H1 (cell line): ENCODE results near the gene CKM. TPM values are rescaled to one million over a fixed set of nuclear protein-coding genes. Genes with fewer than 3 reads are reported as not detected.

ENCODE experiments used
- CTCF ChIA-PET: fragments of 300-600 bp; sonication (Branson Sonifier 250); formaldehyde crosslinking; loops from one replicate; lab custom pipeline; 2021; ENCODE audit not compliant: partially characterized antibody; lab: Charles Lee
- POLR2A ChIA-PET: fragments of 300-600 bp; sonication (Branson Sonifier 250); formaldehyde crosslinking; loops from one replicate; lab custom pipeline; 2021; ENCODE audit warnings: inconsistent platforms; ENCODE audit not compliant: partially characterized antibody; lab: Charles Lee
- DNase-seq, 2 experiments: peaks; one replicate each; pipeline versions ENCODE4 v3.0.0 to v3.0.0-alpha.2; 2010 to 2022; ENCODE audit warnings: low spot score in 2 of 2, low read depth in 1 of 2, mixed read lengths in 1 of 2
- FAIRE-seq: peaks from 2 replicates; lab custom pipeline; 2011; peaks lifted over from hg19 to GRCh38; lab: Jason Lieb, UNC
- H2AFZ ChIP-seq: 2 replicates; pipeline ENCODE4 v1.8.1; 2012; ENCODE audit warnings: low read length, inconsistent platforms
- H2AK5ac ChIP-seq: 2 replicates; pipeline ENCODE4 v1.6.1; 2013; ENCODE audit warnings: low read depth, low read length
- H2BK120ac ChIP-seq: replicated peaks from 2 replicates; pipeline ENCODE3; 2013; ENCODE audit warnings: low read depth, low read length, inconsistent platforms
- H2BK12ac ChIP-seq: 2 replicates; pipeline ENCODE4 v1.6.1; 2013; ENCODE audit warnings: low read depth, low read length
- H2BK15ac ChIP-seq: 2 replicates; pipeline ENCODE4 v1.6.1; 2013; ENCODE audit warnings: low read length
- H2BK20ac ChIP-seq: 2 replicates; pipeline ENCODE4 v1.6.1; 2013; ENCODE audit warnings: low read length
- H2BK5ac ChIP-seq: 2 replicates; pipeline ENCODE4 v1.6.1; 2013; ENCODE audit warnings: low read depth, low read length
- H3K14ac ChIP-seq: 2 replicates; pipeline ENCODE4 v1.6.1; 2013; ENCODE audit warnings: inconsistent platforms; ENCODE audit not compliant: insufficient read length
- H3K18ac ChIP-seq: 2 replicates; pipeline ENCODE4 v1.6.1; 2013; ENCODE audit warnings: low read length; ENCODE audit errors: extremely low read depth
- H3K23ac ChIP-seq: 2 replicates; pipeline ENCODE4 v1.6.1; 2013; ENCODE audit warnings: inconsistent platforms; ENCODE audit not compliant: insufficient read length
- H3K23me2 ChIP-seq: 2 replicates; pipeline ENCODE4 v1.6.1; 2013; ENCODE audit warnings: low read depth, low read length
- H3K27ac ChIP-seq: 2 replicates; pipeline ENCODE4 v1.6.1; 2011; ENCODE audit warnings: low read depth, low read length, inconsistent platforms
- H3K27me3 ChIP-seq, 4 experiments: replicated peaks in 1 of 4; 1 replicate in 1 of 4; 2 replicates in 3 of 4; pipeline versions ENCODE4 v1.6.1 to v1.8.1; 2011 to 2013; ENCODE audit warnings: low read length in 3 of 4, mild to moderate bottlenecking in 3 of 4, inconsistent platforms in 2 of 4, mixed read lengths in 2 of 4, moderate library complexity in 1 of 4; ENCODE audit not compliant: control insufficient read depth in 3 of 4, insufficient read depth in 3 of 4; ENCODE audit errors: extremely low read depth in 1 of 4
- H3K36me3 ChIP-seq, 4 experiments: 2 replicates each; pipeline versions ENCODE4 v1.6.1 to v1.8.1; 2011 to 2013; ENCODE audit warnings: mild to moderate bottlenecking in 4 of 4, low read length in 3 of 4, moderate library complexity in 2 of 4, control low read depth in 1 of 4, inconsistent platforms in 1 of 4; ENCODE audit not compliant: insufficient read depth in 4 of 4, control insufficient read depth in 2 of 4
- H3K4ac ChIP-seq: replicated peaks from 2 replicates; pipeline ENCODE3; 2013; ENCODE audit warnings: low read length, low read depth, mixed read lengths, inconsistent platforms; ENCODE audit not compliant: insufficient read length
- H3K4me1 ChIP-seq, 4 experiments: replicated peaks in 1 of 4; 1 replicate in 1 of 4; 2 replicates in 3 of 4; pipeline versions ENCODE4 v1.6.1 to v1.8.1; 2011 to 2013; ENCODE audit warnings: low read length in 3 of 4, inconsistent platforms in 2 of 4, mixed read lengths in 1 of 4; ENCODE audit not compliant: insufficient read depth in 4 of 4, control insufficient read depth in 3 of 4
- H3K4me2 ChIP-seq, 2 experiments: 2 replicates each; pipeline versions ENCODE4 v1.6.1 to v1.8.1; 2011 to 2013; ENCODE audit warnings: low read depth in 2 of 2, low read length in 2 of 2, control low read depth in 1 of 2, inconsistent platforms in 1 of 2, mild to moderate bottlenecking in 1 of 2; ENCODE audit not compliant: insufficient read depth in 1 of 2
- H3K4me3 ChIP-seq, 4 experiments: fragments of 200-600, 300-600 bp in 1 of 4; sonication (generic), shearing (Covaris generic), sonication (Bioruptor Twin) in 1 of 4; 2 replicates each; pipeline versions ENCODE4 v1.5.1 to v1.8.1; 2011 to 2016; ENCODE audit warnings: low read length in 4 of 4, low read depth in 3 of 4, control low read depth in 2 of 4, inconsistent platforms in 2 of 4, mild to moderate bottlenecking in 2 of 4, mixed read lengths in 1 of 4, moderate library complexity in 1 of 4; ENCODE audit not compliant: insufficient read depth in 2 of 4; ENCODE audit errors: extremely low read depth in 1 of 4
- H3K56ac ChIP-seq: replicated peaks from 2 replicates; pipeline ENCODE3; 2013; ENCODE audit warnings: low read depth, mild to moderate bottlenecking, mixed read lengths, low read length, inconsistent platforms; ENCODE audit not compliant: insufficient read length
- H3K79me1 ChIP-seq: 2 replicates; pipeline ENCODE4 v1.6.1; 2013; ENCODE audit warnings: low read depth, low read length, control low read depth
- H3K79me2 ChIP-seq, 2 experiments: 2 replicates each; pipeline versions ENCODE4 v1.6.1 to v1.8.1; 2012 to 2013; ENCODE audit warnings: low read length in 2 of 2, mild to moderate bottlenecking in 2 of 2, inconsistent platforms in 1 of 2; ENCODE audit not compliant: insufficient read depth in 2 of 2, control insufficient read depth in 1 of 2
- H3K9ac ChIP-seq, 4 experiments: replicated peaks in 1 of 4; 1 replicate in 1 of 4; 2 replicates in 3 of 4; pipeline versions ENCODE4 v1.6.1 to v1.8.1; 2011 to 2013; ENCODE audit warnings: low read depth in 3 of 4, low read length in 3 of 4, control low read depth in 2 of 4, mild to moderate bottlenecking in 2 of 4, moderate library complexity in 2 of 4, inconsistent platforms in 1 of 4; ENCODE audit errors: extremely low read depth in 1 of 4
- H3K9me3 ChIP-seq, 2 experiments: 2 replicates each; pipeline versions ENCODE4 v1.6.1 to v1.8.1; 2012 to 2013; ENCODE audit warnings: mild to moderate bottlenecking in 2 of 2, moderate library complexity in 2 of 2, control low read depth in 1 of 2, inconsistent platforms in 1 of 2, low read depth in 1 of 2, low read length in 1 of 2, mixed read lengths in 1 of 2; ENCODE audit not compliant: insufficient read depth in 2 of 2
- H4K20me1 ChIP-seq, 2 experiments: replicated peaks in 1 of 2; 2 replicates each; pipeline versions ENCODE3 to v1.8.1; 2011 to 2013; ENCODE audit warnings: inconsistent platforms in 2 of 2, low read length in 2 of 2, mild to moderate bottlenecking in 1 of 2; ENCODE audit not compliant: insufficient read depth in 2 of 2, control insufficient read depth in 1 of 2
- H4K5ac ChIP-seq: 2 replicates; pipeline ENCODE4 v1.6.1; 2013; ENCODE audit warnings: low read length, low read depth, mixed read lengths, inconsistent platforms; ENCODE audit not compliant: insufficient read length
- H4K8ac ChIP-seq: 2 replicates; pipeline ENCODE4 v1.8.0; 2013; ENCODE audit warnings: mild to moderate bottlenecking, moderate library complexity, low read length, inconsistent platforms; ENCODE audit not compliant: insufficient read depth; ENCODE audit errors: extremely low read depth
- H4K91ac ChIP-seq: replicated peaks from 2 replicates; pipeline ENCODE3; 2013; ENCODE audit warnings: low read length, mixed read lengths, inconsistent platforms; ENCODE audit not compliant: insufficient read length
- RBBP5 ChIP-seq: IDR thresholded peaks from 2 replicates; pipeline ENCODE4 v1.7.1; 2012; ENCODE audit warnings: low read depth, mild to moderate bottlenecking, inconsistent platforms, low read length, moderate library complexity, borderline replicate concordance
- WGBS, 2 experiments: shearing (Covaris generic) in 1 of 2; methylation state at CpG; one replicate each; pipeline versions ENCODE4 v1.1.6 to v1.1.7; 2013 to 2015; ENCODE audit warnings: low lambda C conversion rate in 2 of 2, mixed read lengths in 2 of 2, inconsistent platforms in 1 of 2, low coverage in 1 of 2, missing lambda C conversion rate in 1 of 2; ENCODE audit not compliant: insufficient replicate concordance in 2 of 2, insufficient coverage in 1 of 2, insufficient read length in 1 of 2; ENCODE audit errors: extremely low coverage in 1 of 2, missing lambda C conversion rate in 1 of 2; 5-methylcytosine and 5-hydroxymethylcytosine counted together
- polyA plus RNA-seq, 7 experiments: library from polyadenylated mRNA; depleted of rRNA in 3 of 7; stranded (reverse) in 5 of 7; unstranded in 2 of 7; fragments of >200 nt in 5 of 7; fragments of 200-250 nt in 2 of 7; gene quantifications; 1 replicate in 5 of 7; 2 replicates in 1 of 7; 4 replicates in 1 of 7; pipeline versions ENCODE4 v1.2.1 to v1.2.3, GENCODE V29; 2011 to 2013; ENCODE audit warnings: missing spikeins in 2 of 7, mixed read lengths in 2 of 7
- total RNA-seq: library from RNA; stranded (reverse); fragmentation: NEBNext Ultra II Directional; extraction: Animal tissue kit (Norgen Biotek cat#: 25700); gene quantifications from 2 replicates; pipeline ENCODE4 v1.2.1, GENCODE V29; 2021

CKM gene
- total and polyA plus RNA-seq, 2 of the 8 experiments (the other 6 are each of a cell fraction or from before 2014, with no cell fraction given) = 0.08 TPM; not detected in 1

DNA sequence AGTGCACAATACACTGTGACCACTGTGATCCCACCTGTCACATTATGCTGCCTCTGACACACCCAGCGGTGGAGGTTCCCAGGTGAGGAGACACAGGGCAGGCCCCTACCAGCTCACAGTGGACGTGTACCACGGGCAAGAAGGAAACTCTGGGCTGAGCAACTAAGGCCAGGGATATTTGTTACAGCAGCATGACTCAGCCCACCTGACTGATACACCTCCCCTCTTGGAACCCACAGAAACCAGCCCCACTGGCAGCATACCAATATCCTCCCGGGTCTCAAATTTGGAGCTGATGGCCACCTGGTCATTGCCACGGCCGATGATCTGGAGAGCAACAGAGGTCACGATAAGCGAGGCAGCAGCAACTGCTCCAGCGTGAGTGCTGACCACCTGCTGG is 32.7 kb upstream of the CKM start:
- Histone ChIP-seq H3K36me3 (peaks cover 25 to 74% (median 59%) of the 10 kb centered on the region in 4 experiments), H3K4me1 (no peaks in the 10 kb centered on the region), H4K5ac (no peak overlapping the region), H4K20me1 (peaks cover 0 to 32% of the 10 kb centered on the region in 2 experiments), H2BK20ac (no peak overlapping the region), H2BK15ac (no peak overlapping the region), H4K8ac (peak overlapping the region; percentile 51; the same call in 1 of the 2 replicates), H3K79me2 (no peaks in the 10 kb centered on the region), H3K18ac (no peak overlapping the region), H3K27me3 (no peaks in the 10 kb centered on the region), H3K9ac (no peak overlapping the region), H4K91ac (no peak overlapping the region), H3K4me2 (no peak overlapping the region), H3K79me1 (peaks cover 2% of the 10 kb centered on the region; the same call in 1 of the 2 replicates), H2AK5ac (no peak overlapping the region), H3K4ac (no peak overlapping the region), H3K23me2 (no peaks in the 10 kb centered on the region), H2BK12ac (no peak overlapping the region), H3K14ac (no peak overlapping the region), H2BK5ac (no peak overlapping the region), H3K4me3 (no peak overlapping the region), H2BK120ac (no peak overlapping the region), H2AFZ (no peak overlapping the region), H3K23ac (no peak overlapping the region), H3K9me3 (no peaks in the 10 kb centered on the region), H3K56ac (no peak overlapping the region), H3K27ac (no peak overlapping the region)
- ChIA-PET POLR2A (interaction anchor here (0.6 to 3.1 kb wide), 5 partner anchors 9 to 329 kb away, joined by 3 to 25 read pairs (median 4); no protein-coding TSS in a partner anchor), CTCF (interaction anchor here (0.6 to 1.2 kb wide), 2 partner anchors 11 to 29 kb away, joined by 3 to 5 read pairs; no protein-coding TSS in a partner anchor)
- DNase-seq = no peak
- no peak for TF ChIP-seq RBBP5
- FAIRE-seq = no peak
- WGBS, 2 experiments = 96% methylated on average over 8 of the region's 9 CpGs; no CpG with 5 or more reads in 1 of the 2 experiments
